ACHN (cell line): ENCODE data around the gene IL20.

ENCODE experiments used
- DNase-seq: peaks from one replicate; pipeline ENCODE4 v3.0.0-alpha.2; 2015
- in situ Hi-C: cut with HindIII; loops from 2 replicates; pipeline ENCODE4 v1.10.0; 2017; ENCODE audit warnings: low sequenced_read_pairs, low pct_ligation_motif_present, low pct_unique_long_range_greater_than_20kb

The IL20 gene

DNA sequence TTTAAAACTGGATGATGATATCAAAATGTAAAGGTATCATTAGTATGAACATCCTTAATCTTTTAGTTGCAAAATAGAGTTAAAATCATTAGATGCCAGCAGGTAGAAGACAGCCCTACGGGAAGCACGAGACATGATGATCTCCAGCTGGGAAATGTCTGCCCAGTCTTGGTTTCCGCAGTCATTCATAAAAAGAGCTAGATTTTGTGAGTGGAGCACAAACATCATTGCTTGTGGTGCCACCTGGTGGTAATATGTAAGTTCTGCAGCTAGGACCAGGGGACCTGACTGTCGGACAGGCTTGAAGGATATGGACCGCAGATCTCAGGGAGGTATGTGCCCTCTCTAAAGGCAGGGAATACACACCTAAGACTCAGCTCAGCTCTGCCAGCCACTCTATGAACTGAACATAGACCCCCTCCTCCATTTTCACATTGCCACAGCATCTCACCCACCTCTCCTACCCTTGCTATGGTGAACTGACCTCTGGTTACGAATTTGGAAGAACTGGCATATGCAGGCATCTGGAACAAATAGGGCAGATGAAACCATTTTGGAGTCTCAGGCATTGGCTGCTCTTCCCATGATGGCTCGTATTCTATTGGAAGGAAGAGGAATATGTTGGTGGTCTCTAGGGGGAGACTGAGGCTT, 47.1 kb downstream of the IL20 start:
- in situ Hi-C loops: no loop called here

DNA sequence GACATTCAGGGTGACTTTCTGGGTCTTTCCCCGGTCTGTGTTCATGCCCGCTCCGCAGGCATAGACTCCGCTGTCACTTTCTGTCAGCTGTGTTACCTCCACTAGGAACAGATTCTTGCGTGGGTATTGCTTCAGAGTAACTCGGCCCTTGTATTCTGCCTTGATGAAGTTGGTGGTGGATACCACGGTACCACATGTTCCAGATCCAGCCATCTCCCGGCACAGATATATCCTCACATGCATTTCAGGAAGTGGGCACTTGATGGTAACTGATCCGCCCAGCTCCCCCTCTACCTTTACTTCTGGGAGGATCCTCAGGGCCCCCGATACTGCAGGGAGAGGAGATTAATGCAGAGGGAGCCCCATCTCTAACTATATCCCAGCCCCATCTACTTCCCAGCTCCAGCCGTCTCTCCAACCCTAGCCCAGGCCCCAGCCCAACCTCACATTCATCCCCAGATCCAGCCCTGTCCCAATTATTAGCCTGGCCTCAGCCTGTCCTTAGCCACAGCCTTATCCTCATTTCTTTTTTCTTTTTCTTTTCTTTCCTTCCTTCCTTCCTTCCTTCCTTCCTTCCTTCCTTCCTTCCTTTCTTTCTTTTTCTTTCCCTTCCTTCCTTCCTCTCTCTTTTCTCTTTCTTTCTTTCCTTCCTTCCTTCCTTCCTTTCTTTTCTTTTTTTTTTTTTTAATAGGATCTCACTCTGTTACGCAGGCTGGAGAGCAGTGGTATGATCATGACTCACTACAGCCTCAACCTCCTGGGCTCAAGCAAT, 48.5 kb downstream of the IL20 start:
- DNase-seq: no peak
- in situ Hi-C loops: no loop called here

More for the DNA sequence above, 47.1 kb downstream of the IL20 start:
- DNase-seq: peak; percentile 82

DNA sequence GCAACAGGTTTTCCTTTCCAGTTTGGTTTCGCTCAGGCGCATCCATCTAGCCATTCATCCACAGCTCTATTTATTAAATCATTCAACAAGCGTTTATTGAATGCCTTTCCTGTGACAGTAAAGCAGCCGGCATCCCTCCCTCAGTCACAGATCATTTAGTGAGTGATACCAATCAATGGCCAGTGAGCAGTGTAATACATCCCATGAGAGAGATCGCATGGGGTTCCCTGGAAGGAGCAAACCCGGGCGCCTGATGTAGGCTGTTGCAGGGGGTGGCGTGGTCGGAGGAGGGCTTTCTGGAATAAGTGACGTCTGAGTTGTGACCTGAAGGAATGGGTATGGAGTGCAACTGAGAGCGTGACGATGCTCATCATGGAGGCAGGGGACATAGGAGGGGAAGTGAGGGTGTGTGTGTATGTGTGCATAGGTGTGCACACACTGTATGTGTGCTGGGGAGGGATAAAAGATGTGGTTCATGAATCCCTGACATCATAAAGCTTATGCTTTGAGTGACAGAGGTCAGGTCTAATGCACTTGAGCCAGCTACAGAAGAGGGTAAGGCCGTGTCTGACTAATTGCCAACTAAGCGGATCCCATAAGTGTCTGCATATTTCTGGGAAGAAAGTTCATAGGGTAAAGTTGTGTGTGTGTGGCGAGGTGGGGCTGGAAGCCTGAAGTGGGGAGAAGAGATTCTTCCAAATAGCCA, 49.8 kb downstream of the IL20 start:
- in situ Hi-C loops: no loop called here
- DNase-seq: no peak

DNA sequence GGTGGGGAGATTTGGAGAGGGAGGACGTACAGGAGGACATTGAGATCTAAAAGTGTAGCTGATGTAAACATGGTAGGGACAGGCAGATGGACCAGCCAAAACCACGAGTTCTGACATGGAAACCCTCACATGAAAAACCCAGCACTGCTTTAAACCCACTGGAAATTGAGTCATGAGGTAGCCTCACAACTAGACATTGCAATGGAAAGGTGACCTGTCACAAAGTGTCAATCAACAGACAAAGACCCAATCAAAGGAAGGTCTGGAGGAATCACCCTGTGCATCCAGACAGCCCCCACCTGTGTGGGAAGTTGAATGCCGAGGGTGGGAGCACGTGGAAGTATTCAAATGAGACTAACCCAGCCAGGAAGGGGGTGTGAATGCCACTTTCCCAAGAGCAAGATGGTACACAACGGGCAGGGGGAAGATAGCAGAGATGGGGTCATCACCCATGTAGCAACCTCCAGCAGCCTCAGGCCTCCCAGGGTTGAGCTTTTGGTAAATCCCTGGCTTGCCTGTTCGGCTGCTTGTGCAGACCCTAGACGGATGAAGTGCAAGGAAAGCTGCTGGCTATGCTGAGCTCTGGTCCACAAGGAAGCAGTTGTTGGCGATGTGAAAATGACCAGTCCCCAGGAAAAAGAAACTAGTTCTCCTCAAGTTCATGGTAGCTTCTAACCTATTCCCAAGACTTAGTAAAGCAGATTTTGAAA, 50.7 kb downstream of the IL20 start:
- DNase-seq: no peak
- in situ Hi-C loops: no loop called here

DNA sequence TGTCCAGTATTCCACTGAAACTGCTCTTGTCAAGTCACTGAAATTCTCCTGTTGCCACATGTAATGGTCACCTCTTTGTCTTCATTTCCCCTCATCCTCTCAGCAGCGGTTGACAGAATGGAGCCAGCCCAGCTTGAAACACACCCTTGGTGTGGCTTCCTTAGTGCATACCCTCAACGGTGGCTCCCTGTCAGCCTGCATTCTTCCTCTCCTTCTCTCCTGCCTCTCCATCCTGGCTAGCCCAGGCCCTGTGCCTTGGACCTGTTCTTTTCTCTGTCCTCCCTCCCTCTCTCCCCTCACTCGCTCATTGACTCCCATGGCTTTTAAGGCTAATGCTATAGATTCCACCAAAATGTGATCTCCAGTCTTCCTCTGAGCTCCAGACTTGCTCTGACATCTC, 52.7 kb downstream of the IL20 start:
- in situ Hi-C loops: no loop called here
- DNase-seq: no peak
